ENCODE measurements around the gene CCNYL1. TPM values are rescaled to one million over a fixed set of nuclear protein-coding genes. Genes with fewer than 3 reads are reported as not detected.
"Not testable (repeated sequence)": the region's sequence is repeated elsewhere in the genome, so short reads cannot be mapped to it uniquely, and the experiment has no call there.

Gene CCNYL1
- total and polyA plus RNA-seq, 9 donors, result 4.3 to 13.8 (median 7.4) TPM

DNA sequence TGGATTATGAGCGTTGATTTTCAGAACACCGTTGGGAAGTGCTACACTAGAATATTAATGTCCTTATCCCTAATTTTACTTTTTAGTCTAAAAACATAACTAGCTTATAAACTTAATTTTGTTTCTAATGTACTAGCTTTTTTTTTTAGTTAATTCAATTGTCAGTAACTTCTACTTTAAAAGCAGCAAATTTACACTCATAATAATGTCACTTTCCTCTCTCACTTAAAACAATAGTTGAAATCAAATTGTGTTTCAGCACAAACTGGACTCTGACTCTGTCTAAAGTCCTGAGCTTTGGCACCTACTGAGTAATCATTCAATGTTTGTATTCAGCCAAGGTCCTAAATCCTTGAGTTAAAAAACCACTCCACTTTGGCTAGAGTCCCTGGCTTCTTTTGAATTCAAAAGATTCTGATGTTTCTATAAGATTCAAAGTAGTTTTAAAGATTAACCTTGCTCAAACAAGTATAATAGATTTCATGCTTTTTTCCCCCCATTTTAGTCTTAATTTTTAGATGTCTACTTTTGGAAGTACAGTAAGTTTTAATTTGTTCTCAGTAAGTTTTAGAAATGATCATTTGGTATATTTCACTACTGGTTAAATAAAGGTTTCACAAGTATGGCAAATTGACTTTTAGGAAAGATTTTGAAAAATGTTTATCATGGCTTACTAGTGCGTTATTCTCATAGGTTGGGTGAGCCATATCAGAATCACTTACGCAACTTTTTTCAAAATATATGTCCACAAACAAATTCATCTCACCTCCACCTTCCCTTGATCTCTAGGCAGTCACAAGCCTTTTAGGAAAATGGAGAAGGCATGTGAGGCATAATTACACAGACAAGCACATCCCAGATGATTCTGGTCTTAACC lies 23.4 kb downstream of the CCNYL1 start:
- H3K4me1 ChIP-seq (ENCODE audit: insufficient read depth), result no peaks in the 10 kb centered on the region
- intact Hi-C loops (cut with DNase I), result no loop called here
- DNase-seq, result no peak
- no peak overlapping the region for H3K27ac ChIP-seq
- TF ChIP-seq EP300 (IDR thresholded peaks at IDR 0.05) (no peak), POLR2A (IDR thresholded peaks at IDR 0.05) (no peak)
- TF ChIP-seq, protein P1, sequence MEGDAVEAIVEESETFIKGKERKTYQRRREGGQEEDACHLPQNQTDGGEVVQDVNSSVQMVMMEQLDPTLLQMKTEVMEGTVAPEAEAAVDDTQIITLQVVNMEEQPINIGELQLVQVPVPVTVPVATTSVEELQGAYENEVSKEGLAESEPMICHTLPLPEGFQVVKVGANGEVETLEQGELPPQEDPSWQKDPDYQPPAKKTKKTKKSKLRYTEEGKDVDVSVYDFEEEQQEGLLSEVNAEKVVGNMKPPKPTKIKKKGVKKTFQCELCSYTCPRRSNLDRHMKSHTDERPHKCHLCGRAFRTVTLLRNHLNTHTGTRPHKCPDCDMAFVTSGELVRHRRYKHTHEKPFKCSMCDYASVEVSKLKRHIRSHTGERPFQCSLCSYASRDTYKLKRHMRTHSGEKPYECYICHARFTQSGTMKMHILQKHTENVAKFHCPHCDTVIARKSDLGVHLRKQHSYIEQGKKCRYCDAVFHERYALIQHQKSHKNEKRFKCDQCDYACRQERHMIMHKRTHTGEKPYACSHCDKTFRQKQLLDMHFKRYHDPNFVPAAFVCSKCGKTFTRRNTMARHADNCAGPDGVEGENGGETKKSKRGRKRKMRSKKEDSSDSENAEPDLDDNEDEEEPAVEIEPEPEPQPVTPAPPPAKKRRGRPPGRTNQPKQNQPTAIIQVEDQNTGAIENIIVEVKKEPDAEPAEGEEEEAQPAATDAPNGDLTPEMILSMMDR (IDR thresholded peaks at IDR 0.05), result no peak
- H3K4me3 ChIP-seq, result no peak overlapping the region
- H3K9me3 ChIP-seq, result no peaks in the 10 kb centered on the region
- 73 to 92% (median 85%) methylated on average over 4 of the region's 4 CpGs for WGBS, 3 donors
- no peaks in the 10 kb centered on the region for H3K36me3 ChIP-seq
- H3K27me3 ChIP-seq, result no peaks in the 10 kb centered on the region

DNA sequence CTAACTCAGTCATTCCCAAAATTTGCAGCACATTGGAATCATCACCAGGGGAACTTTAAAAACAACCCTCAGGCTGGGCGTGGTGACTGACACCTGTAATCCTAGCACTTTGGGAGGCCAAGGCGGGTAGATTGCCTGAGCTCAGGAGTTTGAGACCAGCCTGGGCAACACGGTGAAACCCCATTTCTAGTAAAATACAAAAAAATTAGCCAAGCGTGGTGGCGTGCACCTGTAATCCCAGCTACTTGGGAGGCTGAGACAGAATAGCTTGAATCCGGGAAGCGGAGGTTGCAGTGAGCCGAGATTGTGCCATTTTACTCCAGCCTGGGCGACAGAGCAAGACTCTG lies 24.0 kb downstream of the CCNYL1 start:
- intact Hi-C loops (cut with DNase I); DNase-seq; H3K36me3 ChIP-seq; H3K4me1 ChIP-seq (ENCODE audit: insufficient read depth); H3K9me3 ChIP-seq; H3K27me3 ChIP-seq; H3K4me3 ChIP-seq; H3K27ac ChIP-seq: not testable (repeated sequence)
- 88 to 97% (median 96%) methylated on average over 9 of the region's 9 CpGs for WGBS, 3 donors

DNA sequence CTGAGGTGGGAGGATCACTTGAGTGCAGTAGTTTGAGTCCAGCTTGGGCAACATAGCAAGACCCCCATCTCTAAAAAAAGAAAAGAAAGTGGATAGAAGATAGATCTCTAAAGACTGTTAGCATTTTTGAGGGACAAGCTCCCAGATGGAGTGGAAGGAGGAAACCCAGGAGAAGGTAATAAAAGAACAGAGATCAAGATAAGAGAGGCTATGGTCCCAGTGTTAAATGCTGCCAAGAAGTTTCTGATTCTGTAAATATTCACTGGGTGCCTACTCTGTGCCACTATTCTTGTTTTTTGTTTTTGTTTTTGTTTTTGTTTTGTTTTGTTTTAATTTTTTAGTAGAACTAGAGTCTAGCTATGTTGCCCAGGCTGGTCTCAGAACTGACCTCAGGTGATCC lies 32.1 kb downstream of the CCNYL1 start:
- DNase-seq, result no peak
- intact Hi-C loops (cut with DNase I), result loop anchor here in 2 of 4 donors (10.0 kb wide), 2 partner anchors 301 to 331 kb away; no protein-coding TSS in a partner anchor
- no peaks in the 10 kb centered on the region for H3K36me3 ChIP-seq
- H3K9me3 ChIP-seq, result no peaks in the 10 kb centered on the region
- H3K27me3 ChIP-seq, result no peaks in the 10 kb centered on the region
- H3K27ac ChIP-seq, result no peak overlapping the region
- TF ChIP-seq POLR2A (IDR thresholded peaks at IDR 0.05) (no peak), EP300 (IDR thresholded peaks at IDR 0.05) (no peak)
- TF ChIP-seq, protein P1 (IDR thresholded peaks at IDR 0.05), result no peak
- no peak overlapping the region for H3K4me3 ChIP-seq
- no peaks in the 10 kb centered on the region for H3K4me1 ChIP-seq (ENCODE audit: insufficient read depth)

DNA sequence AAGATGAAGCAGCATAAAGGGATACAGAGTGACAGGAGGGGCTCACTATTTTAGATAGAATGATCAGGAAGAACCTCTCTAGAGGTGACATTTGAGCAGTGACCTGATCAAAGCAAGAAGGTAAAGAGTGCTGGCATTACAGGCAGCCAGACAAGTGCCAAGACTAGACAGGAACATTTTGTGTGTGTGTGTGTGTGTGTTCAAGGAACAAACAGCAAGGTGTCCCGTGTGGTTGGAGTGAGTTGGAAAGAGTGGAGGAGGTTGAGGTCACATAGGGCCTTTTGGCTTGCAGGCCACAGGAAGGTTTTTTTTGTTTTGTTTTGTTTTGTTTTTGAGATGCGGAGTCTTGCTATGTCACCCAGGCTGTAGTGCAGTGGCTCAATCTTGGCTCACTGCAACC lies 32.6 kb downstream of the CCNYL1 start:
- Histone ChIP-seq H3K4me3 (no peak overlapping the region), H3K36me3 (no peaks in the 10 kb centered on the region), H3K27me3 (no peaks in the 10 kb centered on the region), H3K9me3 (no peaks in the 10 kb centered on the region), H3K4me1 (ENCODE audit: insufficient read depth) (no peaks in the 10 kb centered on the region), H3K27ac (no peak overlapping the region)
- TF ChIP-seq, protein P1 (IDR thresholded peaks at IDR 0.05), result no peak
- TF ChIP-seq EP300 (IDR thresholded peaks at IDR 0.05) (no peak), POLR2A (IDR thresholded peaks at IDR 0.05) (no peak)
- no peak for DNase-seq
- 64 to 76% (median 68%) methylated on average over 2 of the region's 2 CpGs for WGBS, 3 donors
- intact Hi-C loops (cut with DNase I), result loop anchor here in 3 of 4 donors (2.0 to 10.0 kb wide), 3 partner anchors 301 to 331 kb away; no protein-coding TSS in a partner anchor

DNA sequence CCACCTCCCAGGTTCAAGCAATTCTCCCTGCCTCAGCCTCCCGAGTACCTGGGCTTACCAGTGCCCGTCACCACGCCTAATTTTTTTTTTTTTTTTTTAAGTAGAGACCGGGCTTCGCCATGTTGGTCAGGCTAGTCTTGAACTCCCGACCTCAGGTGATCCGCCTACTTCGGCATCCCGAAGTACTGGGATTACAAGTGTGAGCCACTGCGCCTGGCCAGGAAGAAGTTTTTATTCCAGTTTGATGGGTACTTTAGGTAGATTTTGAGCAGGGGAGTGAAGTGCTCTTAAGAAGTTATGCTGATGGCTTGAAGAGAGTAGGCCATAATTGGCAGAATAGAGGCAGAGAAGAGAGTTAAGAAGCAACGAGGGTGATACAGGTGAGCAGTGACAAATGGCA lies 33.0 kb downstream of the CCNYL1 start:
- no peak for DNase-seq
- intact Hi-C loops (cut with DNase I), result loop anchor here in 3 of 4 donors (2.0 to 10.0 kb wide), 3 partner anchors 300 to 330 kb away; no protein-coding TSS in a partner anchor
- Histone ChIP-seq H3K4me1 (ENCODE audit: insufficient read depth) (no peaks in the 10 kb centered on the region), H3K9me3 (no peaks in the 10 kb centered on the region), H3K4me3 (no peak overlapping the region), H3K27me3 (no peaks in the 10 kb centered on the region), H3K36me3 (no peaks in the 10 kb centered on the region), H3K27ac (no peak overlapping the region)
- TF ChIP-seq EP300 (IDR thresholded peaks at IDR 0.05), result no peak
- no peak for TF ChIP-seq POLR2A (IDR thresholded peaks at IDR 0.05)
- TF ChIP-seq, protein P1 (IDR thresholded peaks at IDR 0.05), result no peak
- 83 to 91% (median 86%) methylated on average over 11 of the region's 11 CpGs for WGBS, 3 donors

Measured in ovary (tissue), 9 donors.